Prostate gland (tissue), 2 donors: ENCODE measurements around the gene FYCO1.

Experiments used
- POLR2A ChIP-seq: fragments of 450-650 bp; IDR thresholded peaks from one replicate; pipeline ENCODE4 v1.6.1; 2016; ENCODE audit warnings: antibody characterized with exemption, mild to moderate bottlenecking
- TF ChIP-seq, protein P1 (sequence below), 4 experiments: fragments of 200-600 bp in 2 of 4; fragments of 450-650 bp in 2 of 4; sonication (generic) in 2 of 4; IDR thresholded peaks; 1 replicate in 3 of 4; 2 replicates in 1 of 4; pipeline ENCODE4 v1.5.1; 2016 to 2019; ENCODE audit warnings: antibody characterized with exemption in 4 of 4, mild to moderate bottlenecking in 2 of 4, moderate library complexity in 2 of 4

DNA sequence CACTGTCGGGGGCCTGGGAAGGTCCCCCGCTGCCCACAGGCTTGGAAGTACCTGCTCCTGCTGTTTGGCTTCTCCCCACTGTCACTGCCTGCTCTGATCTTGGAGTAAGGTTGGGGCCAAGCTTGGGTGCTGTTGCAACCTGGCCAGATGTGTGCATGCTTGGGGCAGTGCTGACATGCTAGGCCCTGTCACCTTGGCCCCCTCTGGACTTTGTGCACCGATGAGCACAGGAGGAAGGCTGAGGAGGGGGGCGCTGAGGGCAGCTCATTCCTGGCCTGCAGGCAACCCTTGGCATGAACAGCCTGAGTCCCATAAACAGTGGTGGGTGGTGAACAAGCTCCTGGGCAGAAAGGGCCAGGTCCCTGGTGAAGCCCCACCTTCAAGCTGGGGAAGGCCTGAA, 35.6 kb upstream of the FYCO1 start:
- TF ChIP-seq, protein P1, sequence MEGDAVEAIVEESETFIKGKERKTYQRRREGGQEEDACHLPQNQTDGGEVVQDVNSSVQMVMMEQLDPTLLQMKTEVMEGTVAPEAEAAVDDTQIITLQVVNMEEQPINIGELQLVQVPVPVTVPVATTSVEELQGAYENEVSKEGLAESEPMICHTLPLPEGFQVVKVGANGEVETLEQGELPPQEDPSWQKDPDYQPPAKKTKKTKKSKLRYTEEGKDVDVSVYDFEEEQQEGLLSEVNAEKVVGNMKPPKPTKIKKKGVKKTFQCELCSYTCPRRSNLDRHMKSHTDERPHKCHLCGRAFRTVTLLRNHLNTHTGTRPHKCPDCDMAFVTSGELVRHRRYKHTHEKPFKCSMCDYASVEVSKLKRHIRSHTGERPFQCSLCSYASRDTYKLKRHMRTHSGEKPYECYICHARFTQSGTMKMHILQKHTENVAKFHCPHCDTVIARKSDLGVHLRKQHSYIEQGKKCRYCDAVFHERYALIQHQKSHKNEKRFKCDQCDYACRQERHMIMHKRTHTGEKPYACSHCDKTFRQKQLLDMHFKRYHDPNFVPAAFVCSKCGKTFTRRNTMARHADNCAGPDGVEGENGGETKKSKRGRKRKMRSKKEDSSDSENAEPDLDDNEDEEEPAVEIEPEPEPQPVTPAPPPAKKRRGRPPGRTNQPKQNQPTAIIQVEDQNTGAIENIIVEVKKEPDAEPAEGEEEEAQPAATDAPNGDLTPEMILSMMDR (IDR thresholded peaks at IDR 0.05): no peak
- TF ChIP-seq POLR2A: no peak
